ENCODE measurements around the gene P2RX6.

The P2RX6 gene

GRCh38 chr22:21064917-21065864, 50.2 kb downstream of the P2RX6 start:
- TF ChIP-seq, protein P1, sequence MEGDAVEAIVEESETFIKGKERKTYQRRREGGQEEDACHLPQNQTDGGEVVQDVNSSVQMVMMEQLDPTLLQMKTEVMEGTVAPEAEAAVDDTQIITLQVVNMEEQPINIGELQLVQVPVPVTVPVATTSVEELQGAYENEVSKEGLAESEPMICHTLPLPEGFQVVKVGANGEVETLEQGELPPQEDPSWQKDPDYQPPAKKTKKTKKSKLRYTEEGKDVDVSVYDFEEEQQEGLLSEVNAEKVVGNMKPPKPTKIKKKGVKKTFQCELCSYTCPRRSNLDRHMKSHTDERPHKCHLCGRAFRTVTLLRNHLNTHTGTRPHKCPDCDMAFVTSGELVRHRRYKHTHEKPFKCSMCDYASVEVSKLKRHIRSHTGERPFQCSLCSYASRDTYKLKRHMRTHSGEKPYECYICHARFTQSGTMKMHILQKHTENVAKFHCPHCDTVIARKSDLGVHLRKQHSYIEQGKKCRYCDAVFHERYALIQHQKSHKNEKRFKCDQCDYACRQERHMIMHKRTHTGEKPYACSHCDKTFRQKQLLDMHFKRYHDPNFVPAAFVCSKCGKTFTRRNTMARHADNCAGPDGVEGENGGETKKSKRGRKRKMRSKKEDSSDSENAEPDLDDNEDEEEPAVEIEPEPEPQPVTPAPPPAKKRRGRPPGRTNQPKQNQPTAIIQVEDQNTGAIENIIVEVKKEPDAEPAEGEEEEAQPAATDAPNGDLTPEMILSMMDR (IDR thresholded peaks at IDR 0.05), result no peak

GRCh38 chr22:21067075-21067900, 52.3 kb downstream of the P2RX6 start:
- TF ChIP-seq, protein P1 (IDR thresholded peaks at IDR 0.05), result no peak

- TF ChIP-seq, protein P1 (IDR thresholded peaks at IDR 0.05), result no peak
These were observed 53.1 kb downstream of the P2RX6 start for GRCh38 chr22:21067901-21068680.

GRCh38 chr22:21068681-21069276, 53.8 kb downstream of the P2RX6 start:
- TF ChIP-seq, protein P1 (IDR thresholded peaks at IDR 0.05), result no peak

DNA sequence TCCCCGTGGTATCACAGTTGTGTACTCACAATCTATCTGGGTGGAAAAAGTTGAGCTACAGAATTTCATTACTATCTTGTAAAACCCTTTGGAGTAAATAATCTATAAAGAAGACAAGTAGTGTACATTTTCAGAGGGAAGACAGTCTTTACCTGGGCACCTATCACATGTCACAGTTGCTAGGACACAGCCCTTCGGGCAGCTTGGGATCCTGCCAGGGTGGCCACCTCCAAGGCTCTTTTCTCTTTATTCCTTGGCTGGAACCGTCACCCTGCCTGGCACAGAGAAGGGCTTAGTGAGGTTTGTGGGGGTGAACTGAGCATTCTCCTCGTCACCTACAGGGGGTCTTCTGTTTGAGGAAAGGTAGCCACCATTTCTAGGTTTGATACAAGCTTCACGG, 54.4 kb downstream of the P2RX6 start:
- TF ChIP-seq, protein P1 (IDR thresholded peaks at IDR 0.05), result no peak

DNA sequence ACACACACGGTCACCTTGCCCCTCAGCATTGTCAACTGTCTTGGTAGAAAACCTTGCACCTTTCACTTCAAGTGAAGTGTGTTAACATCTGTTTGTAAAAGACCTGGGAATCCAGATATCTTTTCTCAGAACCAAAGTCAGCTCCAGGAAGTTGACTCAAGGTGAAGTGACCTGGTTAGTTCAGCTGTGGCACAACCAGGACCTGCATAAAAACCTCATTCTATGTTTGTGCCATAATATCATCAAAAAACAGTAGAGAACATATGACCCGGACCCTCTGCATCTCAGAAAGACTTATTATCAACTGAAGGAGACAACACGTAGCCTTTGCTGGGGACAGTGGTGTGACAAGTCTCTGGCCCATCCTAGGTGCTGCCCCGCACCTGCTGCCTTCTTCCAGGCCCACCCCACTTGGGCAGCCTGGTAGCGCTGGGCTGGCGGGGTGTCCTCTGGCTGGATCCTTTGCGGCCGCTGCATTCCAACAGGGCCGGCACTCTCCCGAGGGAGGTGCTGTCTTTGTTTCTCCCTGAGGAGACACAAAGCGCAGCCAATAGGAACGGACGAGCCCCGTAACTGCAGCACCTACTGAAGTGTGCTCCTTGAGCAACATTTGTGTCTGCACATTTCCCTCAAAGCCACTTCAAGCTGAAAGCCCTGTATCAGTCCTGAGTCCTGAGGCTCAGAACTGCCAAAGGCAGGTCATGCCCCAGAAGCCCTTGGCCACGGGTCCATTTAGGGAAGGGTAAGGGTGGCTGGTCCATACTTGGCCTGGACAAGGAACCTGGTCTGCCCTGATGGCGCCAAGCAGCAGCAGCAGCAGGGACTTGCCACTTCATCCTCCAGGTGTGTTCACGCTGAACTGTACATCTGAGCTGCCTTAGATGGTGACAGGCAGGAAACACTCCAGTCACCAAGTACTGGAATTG, 56.0 kb downstream of the P2RX6 start:
- TF ChIP-seq, protein P1 (IDR thresholded peaks at IDR 0.05), result no peak

All from LNCAP (cell line).